Cerebellar cortex (tissue), 1 donor: ENCODE data around the gene PIGU.
"Not testable (repeated sequence)": the region's sequence is repeated elsewhere in the genome, so short reads cannot be mapped to it uniquely, and the experiment has no call there.

Source experiments
- DNase-seq: peaks from one replicate; pipeline ENCODE4 v3.0.0-alpha.2; 2015; ENCODE audit warnings: low spot score

The PIGU gene

GRCh38 chr20:34621383-34622367 is 55.2 kb downstream of the PIGU start:
- DNase-seq, result no peak

GRCh38 chr20:34621036-34621343 is 55.9 kb downstream of the PIGU start:
- no peak for DNase-seq

- DNase-seq, result no peak
Measured at GRCh38 chr20:34618676-34619075, 58.2 kb downstream of the PIGU start.

GRCh38 chr20:34616913-34617312 is 60.0 kb downstream of the PIGU start:
- not testable (repeated sequence) for DNase-seq

- DNase-seq, result no peak
Measured at GRCh38 chr20:34615477-34615876, 61.4 kb downstream of the PIGU start.

DNA sequence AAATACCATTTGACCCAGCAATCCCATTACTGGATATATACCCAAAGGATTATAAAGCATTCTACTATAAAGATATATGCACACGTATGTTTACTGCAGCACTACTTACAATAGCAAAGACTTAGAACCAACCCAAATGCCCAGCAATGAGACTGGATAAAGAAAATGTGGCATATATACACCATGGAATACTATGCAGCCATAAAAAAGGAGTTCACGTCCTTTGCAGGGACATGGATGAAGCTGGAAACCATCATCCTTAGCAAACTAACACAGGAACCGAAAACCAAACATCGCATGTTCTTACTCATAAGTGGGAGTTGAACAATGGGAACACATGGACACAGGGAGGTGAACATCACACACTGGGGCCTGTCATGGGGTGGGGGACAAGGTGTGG is 64.9 kb downstream of the PIGU start:
- DNase-seq, result not testable (repeated sequence)

DNA sequence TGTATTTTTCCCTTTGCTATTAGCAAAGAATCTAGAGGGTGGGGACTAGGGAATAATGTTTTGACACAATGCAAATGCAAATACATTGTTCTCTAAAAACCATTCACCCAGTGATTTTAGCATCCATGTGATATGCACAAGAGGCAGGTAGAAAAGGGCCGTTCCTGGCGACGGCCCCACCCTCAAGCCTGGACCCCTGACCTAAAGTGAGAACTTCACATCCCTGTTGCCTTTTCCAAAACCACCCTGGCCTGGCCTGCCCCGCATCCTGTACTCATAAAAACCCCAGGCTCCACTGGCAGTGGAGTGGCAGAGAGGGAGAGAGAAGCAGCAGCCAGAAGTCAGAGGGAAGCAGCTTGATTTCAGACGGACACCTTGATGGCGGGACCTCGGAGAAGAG is 69.8 kb downstream of the PIGU start:
- DNase-seq, result no peak

DNA sequence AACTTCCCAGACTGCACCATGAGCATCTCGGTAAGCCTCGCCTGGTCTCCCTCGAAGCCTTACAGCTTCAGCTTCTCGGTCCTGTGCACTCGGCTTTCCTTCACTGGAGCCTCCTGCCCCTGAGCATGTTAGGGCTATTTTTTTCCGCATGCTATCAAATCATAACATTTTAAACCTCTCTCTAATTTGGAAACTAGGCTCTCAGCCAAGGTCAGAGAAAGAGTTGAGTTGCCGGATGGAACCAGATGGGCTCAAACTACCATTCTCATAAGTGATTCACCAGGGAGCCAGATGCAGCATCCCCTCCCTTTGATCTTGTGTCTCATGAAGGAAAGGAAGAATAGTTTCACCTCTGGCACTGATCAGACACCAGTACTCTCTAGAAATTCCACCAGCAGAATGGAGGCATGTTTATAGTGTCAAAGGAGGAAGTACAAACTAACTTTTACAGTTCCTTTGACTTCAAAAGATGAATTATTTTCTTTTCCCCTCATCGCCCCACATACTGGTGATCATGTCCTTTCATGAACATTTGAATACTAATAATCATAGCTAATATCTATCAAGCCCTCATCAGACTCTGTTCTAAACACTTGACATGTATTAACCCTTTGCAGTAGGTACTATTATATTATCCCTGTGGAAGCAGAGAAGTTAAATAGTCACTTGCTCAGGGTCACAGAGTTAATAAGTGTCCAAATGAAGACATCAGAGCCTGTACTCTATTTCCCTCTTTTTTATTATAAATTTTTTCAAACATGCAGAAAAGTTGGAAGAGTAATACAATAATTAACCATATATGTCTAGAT is 71.7 kb downstream of the PIGU start:
- DNase-seq, result no peak

DNA sequence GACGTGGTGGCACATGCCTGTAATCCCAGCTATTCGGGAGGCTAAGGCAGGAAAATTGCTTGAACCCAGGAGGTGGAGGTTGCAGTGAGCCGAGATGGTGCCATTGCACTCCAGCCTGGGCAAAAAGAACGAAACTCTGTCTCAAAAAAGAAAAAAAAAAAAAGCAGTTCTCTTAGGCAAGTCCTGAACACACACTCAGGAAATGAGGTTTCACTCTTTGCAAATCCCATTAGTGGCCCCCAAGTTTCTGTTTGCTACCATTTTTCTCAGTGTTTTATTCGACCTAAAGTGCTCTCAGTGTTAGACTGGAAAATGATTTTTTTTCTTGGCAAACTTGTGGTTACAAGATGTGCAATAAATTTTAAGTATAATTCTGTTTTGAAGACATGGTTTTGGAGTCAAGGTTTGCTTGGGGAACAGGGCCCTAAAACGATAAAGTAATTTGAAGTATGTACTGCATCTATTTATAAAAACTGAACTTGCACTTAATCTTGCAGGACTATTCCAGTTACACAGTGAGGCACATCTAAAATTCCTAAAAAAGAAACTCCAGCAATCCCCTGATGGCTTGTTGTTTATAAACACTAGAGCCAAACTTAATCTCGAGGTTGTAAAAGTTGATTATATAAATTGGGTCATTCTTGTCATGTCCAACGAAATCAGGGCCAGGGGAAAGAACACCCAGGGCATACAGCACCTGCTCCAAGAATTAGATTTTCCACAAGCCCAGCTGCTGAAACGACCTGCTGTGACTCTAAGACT is 75.8 kb downstream of the PIGU start:
- DNase-seq, result no peak

DNA sequence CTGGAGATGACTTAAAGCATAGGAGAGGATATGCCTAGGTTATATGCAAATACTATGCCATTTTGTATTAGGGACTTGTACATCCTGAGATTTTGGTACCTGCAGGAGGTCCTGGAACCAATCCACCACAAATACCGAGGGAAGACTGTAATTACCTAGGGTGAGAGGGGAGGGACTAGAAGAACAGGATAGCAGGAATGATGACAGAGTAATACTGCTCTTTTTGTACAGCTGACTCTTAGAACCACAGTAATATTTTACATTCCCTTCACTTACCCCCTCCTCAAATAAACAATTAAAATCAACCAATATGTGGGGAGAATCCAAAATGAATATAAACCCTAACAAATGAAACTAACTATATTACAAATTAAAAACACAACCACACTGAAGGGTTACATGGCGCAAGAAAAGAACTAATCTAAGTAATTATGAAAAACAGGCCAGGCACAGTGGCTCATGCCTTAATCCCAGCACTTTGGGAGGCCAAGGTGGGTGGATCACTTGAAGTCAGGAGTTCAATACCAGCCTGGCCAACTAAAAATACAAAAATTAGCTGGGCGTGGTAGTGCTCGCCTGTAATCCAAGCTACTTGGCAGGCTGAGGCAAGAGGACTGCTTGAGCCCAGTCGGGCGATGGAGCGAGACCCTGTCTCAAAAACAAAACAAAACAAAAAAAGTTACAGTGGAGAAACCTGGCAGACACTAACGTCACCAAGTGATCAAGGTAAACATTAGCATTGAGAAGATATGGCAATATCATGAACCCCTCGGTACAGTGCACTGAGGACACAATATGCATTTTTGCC is 81.3 kb downstream of the PIGU start:
- DNase-seq, result no peak

GRCh38 chr20:34586488-34587163 is 90.3 kb downstream of the PIGU start:
- no peak for DNase-seq

DNA sequence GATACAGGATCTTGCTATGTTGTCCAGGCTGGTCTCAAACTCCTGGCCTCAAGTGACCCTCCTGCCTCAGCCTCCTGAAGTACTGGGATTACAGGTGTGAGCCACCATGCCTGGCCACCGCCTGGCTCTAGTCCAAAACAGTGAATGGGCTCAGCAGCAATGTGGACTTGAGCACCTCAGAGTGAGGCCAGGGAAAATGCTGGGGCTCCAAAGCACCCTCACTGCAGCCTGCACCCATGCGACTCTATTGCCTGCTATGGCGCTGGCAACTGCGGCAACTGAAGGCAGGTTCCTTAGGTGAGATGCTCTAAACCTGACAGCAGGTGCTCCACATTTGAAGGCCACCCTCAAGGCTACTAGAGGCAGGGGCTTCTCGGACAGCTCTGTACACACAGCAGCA is 91.9 kb downstream of the PIGU start:
- DNase-seq, result no peak

DNA sequence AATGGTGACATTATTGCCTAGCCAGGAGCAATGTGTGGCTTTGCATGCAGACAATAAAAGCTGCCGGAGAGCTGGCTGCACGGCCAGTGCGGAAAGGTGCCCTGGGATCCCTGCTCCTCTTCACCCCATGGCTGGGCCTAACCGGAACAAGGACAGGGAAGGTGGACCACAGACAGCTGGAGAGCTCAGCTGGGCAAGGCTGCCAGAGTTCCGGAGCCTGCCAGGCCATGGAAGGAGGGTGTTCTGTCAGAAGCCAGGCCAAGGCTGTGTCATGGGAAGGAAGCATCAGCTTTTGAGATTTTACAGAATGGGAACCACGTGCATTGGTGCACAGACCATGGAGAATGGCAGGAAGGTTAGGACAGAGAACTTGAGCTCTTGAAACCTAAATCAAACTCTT is 93.3 kb downstream of the PIGU start:
- no peak for DNase-seq

GRCh38 chr20:34582911-34583310 is 94.0 kb downstream of the PIGU start:
- DNase-seq, result no peak

DNA sequence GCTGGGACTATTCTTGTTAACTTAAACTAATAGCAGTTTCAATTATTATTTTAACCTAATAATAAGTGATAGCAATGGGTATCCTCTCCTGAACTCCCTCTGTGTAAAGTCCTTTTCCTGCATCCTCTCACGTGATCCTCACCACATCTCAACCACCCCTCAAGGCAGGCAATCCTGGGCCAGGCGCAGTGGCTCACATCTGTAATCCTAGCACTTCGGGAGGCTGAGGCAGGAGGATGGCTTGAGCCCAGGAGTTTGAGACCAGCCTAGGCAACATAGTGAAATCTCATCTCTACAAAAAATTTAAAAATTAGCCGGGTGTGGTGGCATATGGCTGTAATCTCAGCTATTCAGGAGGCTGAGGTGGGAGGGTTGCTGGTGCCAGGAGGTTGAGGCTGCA is 94.7 kb downstream of the PIGU start:
- DNase-seq, result no peak

- no peak for DNase-seq
Measured at GRCh38 chr20:34581341-34582184, 95.3 kb downstream of the PIGU start.

DNA sequence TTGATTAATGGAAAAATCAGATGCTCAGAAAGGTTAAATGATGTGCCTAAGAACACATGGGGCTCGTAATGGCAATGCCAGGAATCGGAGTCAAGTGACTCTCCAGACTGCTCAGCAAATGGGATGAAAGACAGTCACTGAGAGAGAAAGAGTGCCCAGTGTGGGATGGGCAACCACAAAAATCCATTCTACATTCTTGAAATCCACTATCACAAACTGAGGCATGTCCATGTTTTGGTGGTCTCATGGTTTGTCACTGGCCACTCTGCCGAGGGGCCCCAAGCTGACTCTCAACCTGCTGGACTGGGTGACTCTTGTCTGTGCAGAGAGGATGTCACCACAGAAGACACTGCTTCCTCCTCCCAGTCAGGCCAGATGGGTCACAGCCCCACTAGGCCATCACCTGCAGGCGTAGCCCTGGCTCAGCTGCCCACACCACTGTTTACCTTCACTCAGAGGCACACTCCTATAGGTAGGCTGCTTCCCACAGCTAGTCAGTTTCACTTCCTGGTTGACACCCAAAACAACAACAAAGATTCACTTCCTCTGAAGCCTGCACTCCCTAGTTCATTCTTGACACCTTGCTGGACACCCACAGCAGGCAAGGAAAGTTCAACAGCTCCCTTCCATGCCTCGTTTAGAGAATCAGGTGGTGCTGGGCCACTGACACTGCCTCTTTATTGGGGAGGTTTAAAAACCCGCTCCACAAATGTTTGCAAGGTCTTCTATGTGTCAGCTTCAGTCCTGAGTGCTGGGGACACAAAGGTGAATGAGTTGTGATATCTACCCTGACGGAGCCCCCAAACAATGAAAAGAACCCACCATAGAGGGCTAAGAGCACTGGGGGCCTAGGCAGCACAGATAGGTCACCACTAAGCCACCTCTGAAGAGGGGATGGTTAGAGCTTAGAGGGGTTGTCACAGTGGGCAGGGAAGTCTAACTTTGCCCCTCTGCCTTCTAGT is 96.6 kb downstream of the PIGU start:
- no peak for DNase-seq

- peak; percentile 94 for DNase-seq
Measured at GRCh38 chr20:34579191-34579978, 97.5 kb downstream of the PIGU start.
